OCI-LY3 (cell line): Measurements from ENCODE around the gene R3HDM4.

Experiments used
- H2AFZ ChIP-seq: fragments of 200-600, 300-600 bp; shearing (Covaris generic); 2 replicates; pipeline ENCODE4 v1.6.0; 2014; ENCODE audit warnings: antibody characterized with exemption, low read depth, low read length
- H3K27ac ChIP-seq: fragments of 200-600, 300-600 bp; sonication (generic); 2 replicates; pipeline ENCODE4 v1.5.1; 2014; ENCODE audit warnings: mild to moderate bottlenecking, low read length, moderate library complexity, mixed read lengths
- H3K27me3 ChIP-seq: fragments of 200-600, 300-600 bp; sonication (generic); 2 replicates; pipeline ENCODE4 v1.6.1; 2014; ENCODE audit warnings: low read depth, low read length, mixed read lengths
- H3K36me3 ChIP-seq: fragments of 200-600, 300-600 bp; sonication (generic); replicated peaks from 2 replicates; pipeline ENCODE3; 2014; ENCODE audit warnings: low read depth, low read length, mixed read lengths
- H3K4me1 ChIP-seq: fragments of 300-600, 200-600 bp; sonication (generic); 2 replicates; pipeline ENCODE4 v1.6.1; 2014; ENCODE audit warnings: low read length, mixed read lengths
- H3K4me2 ChIP-seq: fragments of 200-600, 300-600 bp; sonication (generic); 2 replicates; pipeline ENCODE4 v1.6.1; 2014; ENCODE audit warnings: low read length, mixed read lengths
- H3K4me3 ChIP-seq: fragments of 300-600, 200-600 bp; sonication (generic); 2 replicates; pipeline ENCODE4 v1.5.1; 2014; ENCODE audit warnings: antibody characterized with exemption, mild to moderate bottlenecking, low read length, moderate library complexity
- H3K79me2 ChIP-seq: fragments of 300-600, 200-600 bp; shearing (Covaris generic); 2 replicates; pipeline ENCODE4 v1.6.1; 2014; ENCODE audit warnings: mild to moderate bottlenecking, low read length, mixed read lengths
- H3K9ac ChIP-seq: fragments of 300-600, 200-600 bp; shearing (Covaris generic); 2 replicates; pipeline ENCODE4 v1.6.0; 2014; ENCODE audit warnings: mild to moderate bottlenecking, low read length, moderate library complexity
- H3K9me3 ChIP-seq: fragments of 200-600, 300-600 bp; shearing (Covaris generic); 2 replicates; pipeline ENCODE4 v1.6.1; 2014; ENCODE audit warnings: low read length, mixed read lengths; ENCODE audit not compliant: insufficient read depth
- H4K20me1 ChIP-seq: fragments of 200-600, 300-600 bp; sonication (generic); 2 replicates; pipeline ENCODE4 v1.6.1; 2016; ENCODE audit warnings: low read length, mixed read lengths; ENCODE audit not compliant: insufficient read depth
- EZH2phosphoT487 ChIP-seq: fragments of 200-600 bp; shearing (Covaris generic); IDR thresholded peaks from 2 replicates; pipeline ENCODE4 v1.6.1; 2018; ENCODE audit warnings: antibody characterized with exemption, mixed run types, low read depth
- TF ChIP-seq, protein P1 (sequence below): fragments of 200-600, 300-600 bp; sonication (generic); IDR thresholded peaks from 2 replicates; pipeline ENCODE4 v1.5.1; 2014; ENCODE audit warnings: antibody characterized with exemption, low read length, low read depth

The R3HDM4 gene

GRCh38 chr19:900302-901111 is 12.5 kb downstream of the R3HDM4 start:
- peaks cover 60% of the 10 kb centered on the region for H4K20me1 ChIP-seq
- peaks cover 54% of the 10 kb centered on the region for H3K36me3 ChIP-seq
- H3K27me3 ChIP-seq: no peaks in the 10 kb centered on the region
- H3K9me3 ChIP-seq: no peaks in the 10 kb centered on the region
- H3K27ac ChIP-seq: no peak overlapping the region
- no peak overlapping the region for H2AFZ ChIP-seq
- H3K4me1 ChIP-seq: peaks cover under 1% of the 10 kb centered on the region; the same call in 1 of the 2 replicates
- TF ChIP-seq, protein P1, sequence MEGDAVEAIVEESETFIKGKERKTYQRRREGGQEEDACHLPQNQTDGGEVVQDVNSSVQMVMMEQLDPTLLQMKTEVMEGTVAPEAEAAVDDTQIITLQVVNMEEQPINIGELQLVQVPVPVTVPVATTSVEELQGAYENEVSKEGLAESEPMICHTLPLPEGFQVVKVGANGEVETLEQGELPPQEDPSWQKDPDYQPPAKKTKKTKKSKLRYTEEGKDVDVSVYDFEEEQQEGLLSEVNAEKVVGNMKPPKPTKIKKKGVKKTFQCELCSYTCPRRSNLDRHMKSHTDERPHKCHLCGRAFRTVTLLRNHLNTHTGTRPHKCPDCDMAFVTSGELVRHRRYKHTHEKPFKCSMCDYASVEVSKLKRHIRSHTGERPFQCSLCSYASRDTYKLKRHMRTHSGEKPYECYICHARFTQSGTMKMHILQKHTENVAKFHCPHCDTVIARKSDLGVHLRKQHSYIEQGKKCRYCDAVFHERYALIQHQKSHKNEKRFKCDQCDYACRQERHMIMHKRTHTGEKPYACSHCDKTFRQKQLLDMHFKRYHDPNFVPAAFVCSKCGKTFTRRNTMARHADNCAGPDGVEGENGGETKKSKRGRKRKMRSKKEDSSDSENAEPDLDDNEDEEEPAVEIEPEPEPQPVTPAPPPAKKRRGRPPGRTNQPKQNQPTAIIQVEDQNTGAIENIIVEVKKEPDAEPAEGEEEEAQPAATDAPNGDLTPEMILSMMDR: no peak
- TF ChIP-seq EZH2phosphoT487: no peak
- no peak overlapping the region for H3K4me2 ChIP-seq
- peaks cover 40% of the 10 kb centered on the region for H3K79me2 ChIP-seq
- no peak overlapping the region for H3K9ac ChIP-seq
- H3K4me3 ChIP-seq: no peak overlapping the region

- Histone ChIP-seq H3K27ac (no peak overlapping the region), H3K4me1 (no peaks in the 10 kb centered on the region), H3K4me2 (no peak overlapping the region), H3K79me2 (peaks cover 35% of the 10 kb centered on the region), H2AFZ (no peak overlapping the region), H3K9me3 (no peaks in the 10 kb centered on the region), H3K9ac (no peak overlapping the region), H3K27me3 (no peaks in the 10 kb centered on the region), H3K4me3 (no peak overlapping the region), H3K36me3 (peaks cover 54% of the 10 kb centered on the region), H4K20me1 (peaks cover 60% of the 10 kb centered on the region)
- TF ChIP-seq, protein P1: no peak
- TF ChIP-seq EZH2phosphoT487: no peak
These were observed 13.0 kb downstream of the R3HDM4 start for GRCh38 chr19:900043-900301.

DNA sequence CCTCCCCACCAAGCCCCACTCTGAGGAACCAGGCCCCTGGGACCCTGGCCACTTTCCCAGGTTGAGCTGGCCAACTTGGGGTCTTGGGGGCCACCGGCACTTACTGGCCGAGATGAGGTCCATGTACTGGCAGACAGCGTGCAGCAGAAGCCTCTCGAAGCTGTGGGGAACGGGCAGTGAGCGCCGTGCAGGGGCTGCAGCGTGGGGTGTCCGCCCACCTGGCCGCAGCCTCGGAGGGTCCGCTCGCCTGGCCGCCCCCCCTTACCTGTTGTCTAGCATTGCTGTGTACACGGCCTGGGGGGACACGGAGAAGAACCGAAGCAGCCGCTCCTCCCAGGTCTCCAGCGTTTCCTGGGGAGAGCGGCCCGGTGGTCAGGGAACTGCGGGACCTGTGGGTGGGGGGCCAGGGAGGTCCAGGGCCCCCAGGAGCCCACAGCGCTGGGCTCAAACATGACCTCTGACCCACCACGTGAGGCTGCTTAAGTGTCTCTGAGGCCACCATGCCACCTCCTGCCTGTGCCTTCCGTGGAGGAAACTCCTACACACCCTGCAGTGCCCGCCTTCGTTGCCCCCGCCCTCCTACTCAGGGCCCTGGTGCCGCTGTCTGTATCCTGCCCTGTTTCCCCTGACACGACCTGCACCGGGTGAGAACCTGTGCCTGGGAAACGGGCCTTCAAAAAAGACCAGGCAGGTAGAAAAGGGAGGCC is 13.5 kb downstream of the R3HDM4 start:
- Histone ChIP-seq H3K79me2 (peaks cover 31% of the 10 kb centered on the region), H3K4me1 (no peaks in the 10 kb centered on the region), H3K27ac (no peak overlapping the region), H4K20me1 (peaks cover 56% of the 10 kb centered on the region), H3K4me2 (no peak overlapping the region), H3K36me3 (peaks cover 52% of the 10 kb centered on the region), H3K9me3 (no peaks in the 10 kb centered on the region), H2AFZ (no peak overlapping the region), H3K27me3 (no peaks in the 10 kb centered on the region), H3K4me3 (no peak overlapping the region), H3K9ac (no peak overlapping the region)
- no peak for TF ChIP-seq EZH2phosphoT487
- TF ChIP-seq, protein P1: no peak

DNA sequence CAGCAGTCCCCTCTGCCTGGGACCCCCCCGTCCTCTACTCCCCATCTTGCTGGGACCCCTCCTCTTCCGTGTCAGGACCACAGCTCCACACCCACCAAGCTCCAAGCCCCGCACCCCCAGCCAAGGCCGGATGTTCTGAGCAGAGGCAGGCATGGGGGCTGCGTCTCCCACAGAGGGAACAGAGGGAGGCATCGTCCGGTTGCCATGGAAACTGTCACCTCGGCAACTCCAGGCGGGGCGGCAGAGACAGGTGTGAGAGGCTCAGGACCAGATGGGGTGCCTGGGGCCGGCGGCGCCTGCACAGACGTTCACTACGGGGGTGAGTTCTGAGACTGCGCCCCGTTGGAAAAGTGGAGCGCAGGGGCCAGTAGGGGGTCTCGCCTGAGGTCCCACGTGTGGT is 14.4 kb downstream of the R3HDM4 start:
- Histone ChIP-seq H3K4me1 (no peaks in the 10 kb centered on the region), H3K4me3 (no peak overlapping the region), H3K79me2 (peaks cover 22% of the 10 kb centered on the region), H3K4me2 (no peak overlapping the region), H3K36me3 (peaks cover 50% of the 10 kb centered on the region), H4K20me1 (peaks cover 49% of the 10 kb centered on the region), H3K9ac (no peak overlapping the region), H2AFZ (no peak overlapping the region), H3K27me3 (no peaks in the 10 kb centered on the region), H3K27ac (no peak overlapping the region), H3K9me3 (no peaks in the 10 kb centered on the region)
- TF ChIP-seq, protein P1: no peak
- no peak for TF ChIP-seq EZH2phosphoT487
